Measurements from ENCODE around the gene PGC. TPM values are rescaled to one million over a fixed set of nuclear protein-coding genes. Genes with fewer than 3 reads are reported as not detected.

The PGC gene
- total RNA-seq, 2 experiments from 2014 or later = not detected

DNA sequence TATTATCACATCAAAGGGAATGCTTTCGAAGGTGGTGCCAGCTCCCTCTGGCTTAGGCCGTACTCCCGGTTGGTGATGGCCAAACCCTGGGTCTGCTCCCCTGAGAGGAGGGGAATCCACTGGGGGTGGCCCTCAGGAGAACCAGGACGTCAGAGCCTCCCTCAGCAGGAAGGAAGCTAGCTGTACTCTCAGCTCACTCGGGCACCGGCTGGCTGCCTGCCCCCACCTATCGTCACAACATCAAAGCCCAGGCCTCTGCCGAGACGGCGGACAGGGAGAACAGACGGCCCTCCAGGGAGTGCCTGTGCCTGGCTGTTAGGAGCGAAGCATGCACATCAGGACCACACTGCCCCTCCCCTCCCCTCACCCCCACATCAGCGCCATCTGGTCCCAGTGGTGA lies 9.2 kb upstream of the PGC start:
- Mint-ChIP-seq H3K9me3 (no peaks in the 10 kb centered on the region), H3K27me3 (peaks cover 9% of the 10 kb centered on the region), H3K36me3 (ENCODE audit: low read depth) (no peaks in the 10 kb centered on the region), H3K4me1 (no peaks in the 10 kb centered on the region), H3K27ac (no peak overlapping the region), H3K4me3 (no peak overlapping the region)
- CTCF ChIA-PET = interaction anchor here (0.6 kb wide), 1 partner anchor 167 kb away, joined by 3 read pairs; no protein-coding TSS in a partner anchor
- DNase-seq = no peak
- POLR2A ChIA-PET = no interaction called here

DNA sequence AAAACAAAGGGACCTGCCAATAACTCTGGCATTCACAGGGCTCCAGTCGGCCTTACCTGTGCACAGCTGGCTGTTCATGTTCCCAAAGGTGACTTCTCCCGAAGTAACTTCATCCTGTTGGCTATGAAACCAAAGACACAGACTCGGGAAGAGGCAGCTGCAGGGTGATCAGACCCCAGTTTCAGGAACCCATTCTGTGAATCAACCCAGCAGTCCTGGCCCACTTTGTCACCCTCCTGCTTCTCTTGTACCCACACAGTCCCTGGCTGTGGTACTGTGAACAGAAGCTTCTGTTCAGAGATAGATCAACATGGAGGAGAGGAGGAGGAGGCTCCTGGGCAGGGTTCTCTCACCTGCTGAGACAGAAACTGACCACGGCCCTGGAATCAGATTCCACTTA lies 8.7 kb upstream of the PGC start:
- H3K4me3 Mint-ChIP-seq = no peak overlapping the region
- POLR2A ChIA-PET = no interaction called here
- no peaks in the 10 kb centered on the region for H3K36me3 Mint-ChIP-seq (ENCODE audit: low read depth)
- no peak overlapping the region for H3K27ac Mint-ChIP-seq
- DNase-seq = no peak
- CTCF ChIA-PET = interaction anchor here (0.6 kb wide), 1 partner anchor 167 kb away, joined by 3 read pairs; no protein-coding TSS in a partner anchor
- H3K4me1 Mint-ChIP-seq = no peaks in the 10 kb centered on the region
- H3K27me3 Mint-ChIP-seq = peaks cover 9% of the 10 kb centered on the region
- no peaks in the 10 kb centered on the region for H3K9me3 Mint-ChIP-seq

GRCh38 chr6:41750374-41750773 lies 3.2 kb upstream of the PGC start:
- ChIA-PET CTCF (interaction anchor here (0.9 to 1.7 kb wide), 3 partner anchors 14 to 20 kb away, joined by 3 to 6 read pairs (median 3); no protein-coding TSS in a partner anchor), POLR2A (no interaction called here)
- Mint-ChIP-seq H3K27me3 (peaks cover 14% of the 10 kb centered on the region), H3K4me1 (no peaks in the 10 kb centered on the region), H3K4me3 (no peak overlapping the region), H3K27ac (no peak overlapping the region), H3K36me3 (ENCODE audit: low read depth) (no peaks in the 10 kb centered on the region), H3K9me3 (no peaks in the 10 kb centered on the region)
- DNase-seq = no peak

DNA sequence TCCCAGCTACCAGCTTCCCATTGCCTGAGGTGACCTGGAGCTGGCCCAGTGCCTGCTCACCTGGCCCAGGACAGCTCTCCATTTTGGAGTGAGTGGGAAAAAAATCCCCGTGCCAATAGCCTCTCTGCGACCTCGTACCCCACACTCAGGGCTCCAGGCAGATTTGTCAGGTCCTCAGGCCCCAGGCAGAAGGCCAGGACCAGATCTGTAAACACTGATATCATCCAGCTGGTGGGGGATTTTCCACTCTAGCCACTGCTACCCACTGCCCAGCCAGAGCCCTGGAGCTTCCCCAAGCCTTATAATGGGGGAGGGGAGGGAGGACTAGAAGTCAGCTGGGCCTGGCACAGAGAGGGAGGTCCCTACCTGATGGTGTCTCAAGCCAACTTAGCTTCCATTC lies 1.3 kb upstream of the PGC start:
- Mint-ChIP-seq H3K9me3 (no peaks in the 10 kb centered on the region), H3K4me3 (no peak overlapping the region), H3K27me3 (peaks cover 11% of the 10 kb centered on the region), H3K36me3 (ENCODE audit: low read depth) (no peaks in the 10 kb centered on the region), H3K4me1 (peaks cover 1% of the 10 kb centered on the region), H3K27ac (no peak overlapping the region)
- DNase-seq = no peak
- CTCF ChIA-PET = interaction anchor here (0.6 to 1.6 kb wide), 3 partner anchors 9 to 93 kb away, joined by 3 to 5 read pairs (median 4); no protein-coding TSS in a partner anchor
- POLR2A ChIA-PET = no interaction called here

- POLR2A ChIA-PET = no interaction called here
- Mint-ChIP-seq H3K27ac (no peak overlapping the region), H3K27me3 (peaks cover 10% of the 10 kb centered on the region), H3K36me3 (ENCODE audit: low read depth) (no peaks in the 10 kb centered on the region), H3K4me3 (no peak overlapping the region), H3K4me1 (peaks cover 1% of the 10 kb centered on the region), H3K9me3 (no peaks in the 10 kb centered on the region)
- DNase-seq = no peak
- CTCF ChIA-PET = interaction anchor here (0.6 to 1.6 kb wide), 3 partner anchors 10 to 93 kb away, joined by 3 to 5 read pairs (median 4); no protein-coding TSS in a partner anchor
These were observed 893 bp upstream of the PGC start for GRCh38 chr6:41748102-41748477.

DNA sequence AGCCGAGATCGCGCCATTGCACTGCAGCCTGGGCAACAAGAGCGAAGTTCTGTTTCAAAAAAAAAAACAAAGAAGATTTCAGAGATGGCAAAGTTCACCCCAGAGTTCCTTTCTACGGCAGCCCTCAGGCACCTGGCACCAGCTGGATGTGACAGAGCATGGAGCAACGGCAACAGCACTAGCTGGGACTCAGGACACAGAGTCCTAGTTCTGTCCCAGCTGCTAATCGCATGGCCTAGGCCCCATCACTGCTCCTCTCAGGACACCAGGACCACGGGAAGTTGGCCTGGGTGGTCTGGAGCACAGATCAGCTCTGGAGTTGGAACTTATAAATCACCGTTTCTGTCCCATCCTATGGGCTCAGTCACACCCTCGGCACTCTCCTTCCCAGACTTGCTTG lies 1.1 kb downstream of the PGC start:
- H3K4me1 Mint-ChIP-seq = peaks cover 1% of the 10 kb centered on the region
- CTCF ChIA-PET = interaction anchor here (0.6 to 1.6 kb wide), 3 partner anchors 10 to 40 kb away, joined by 3 to 4 read pairs (median 3); no protein-coding TSS in a partner anchor
- POLR2A ChIA-PET = no interaction called here
- no peak overlapping the region for H3K4me3 Mint-ChIP-seq
- H3K36me3 Mint-ChIP-seq (ENCODE audit: low read depth) = no peaks in the 10 kb centered on the region
- no peak for DNase-seq
- H3K9me3 Mint-ChIP-seq = no peaks in the 10 kb centered on the region
- no peak overlapping the region for H3K27ac Mint-ChIP-seq
- H3K27me3 Mint-ChIP-seq = peaks cover 7% of the 10 kb centered on the region

DNA sequence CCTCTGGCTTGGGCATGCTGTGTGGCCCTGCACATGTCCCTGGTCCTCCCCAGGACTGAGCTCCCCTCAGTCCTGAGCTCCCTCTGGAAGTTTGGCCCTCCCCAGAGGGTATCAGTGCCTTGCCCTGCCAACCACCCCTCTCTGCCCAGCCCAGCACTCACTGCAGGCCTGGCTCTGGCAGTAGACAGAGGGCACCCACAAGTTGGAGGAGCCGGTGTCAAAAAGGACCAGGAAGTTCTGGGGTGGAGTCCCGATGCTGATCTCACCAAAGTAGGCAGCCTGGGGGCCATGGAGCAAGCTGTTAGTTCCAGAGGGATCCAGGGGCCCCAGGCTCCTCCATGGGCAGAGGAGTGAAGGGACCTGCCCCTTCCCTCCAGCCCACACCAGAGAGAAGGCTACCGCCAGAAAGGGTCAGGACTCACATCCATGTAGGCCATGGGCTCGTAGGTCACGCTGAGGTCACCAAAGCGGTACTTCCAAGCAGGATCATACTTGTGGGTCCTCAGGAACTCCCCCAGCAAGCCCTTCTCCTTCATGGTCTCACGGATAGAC lies 2.9 kb downstream of the PGC start:
- no peak overlapping the region for H3K4me3 Mint-ChIP-seq
- POLR2A ChIA-PET = no interaction called here
- H3K27ac Mint-ChIP-seq = no peak overlapping the region
- H3K9me3 Mint-ChIP-seq = no peaks in the 10 kb centered on the region
- H3K36me3 Mint-ChIP-seq (ENCODE audit: low read depth) = no peaks in the 10 kb centered on the region
- H3K27me3 Mint-ChIP-seq = peaks cover 1% of the 10 kb centered on the region
- H3K4me1 Mint-ChIP-seq = peaks cover 1% of the 10 kb centered on the region
- CTCF ChIA-PET = interaction anchor here (0.6 to 1.3 kb wide), 4 partner anchors 13 to 434 kb away, joined by 3 to 6 read pairs (median 4); partner anchors contain the start of gene TOMM6
- no peak for DNase-seq

DNA sequence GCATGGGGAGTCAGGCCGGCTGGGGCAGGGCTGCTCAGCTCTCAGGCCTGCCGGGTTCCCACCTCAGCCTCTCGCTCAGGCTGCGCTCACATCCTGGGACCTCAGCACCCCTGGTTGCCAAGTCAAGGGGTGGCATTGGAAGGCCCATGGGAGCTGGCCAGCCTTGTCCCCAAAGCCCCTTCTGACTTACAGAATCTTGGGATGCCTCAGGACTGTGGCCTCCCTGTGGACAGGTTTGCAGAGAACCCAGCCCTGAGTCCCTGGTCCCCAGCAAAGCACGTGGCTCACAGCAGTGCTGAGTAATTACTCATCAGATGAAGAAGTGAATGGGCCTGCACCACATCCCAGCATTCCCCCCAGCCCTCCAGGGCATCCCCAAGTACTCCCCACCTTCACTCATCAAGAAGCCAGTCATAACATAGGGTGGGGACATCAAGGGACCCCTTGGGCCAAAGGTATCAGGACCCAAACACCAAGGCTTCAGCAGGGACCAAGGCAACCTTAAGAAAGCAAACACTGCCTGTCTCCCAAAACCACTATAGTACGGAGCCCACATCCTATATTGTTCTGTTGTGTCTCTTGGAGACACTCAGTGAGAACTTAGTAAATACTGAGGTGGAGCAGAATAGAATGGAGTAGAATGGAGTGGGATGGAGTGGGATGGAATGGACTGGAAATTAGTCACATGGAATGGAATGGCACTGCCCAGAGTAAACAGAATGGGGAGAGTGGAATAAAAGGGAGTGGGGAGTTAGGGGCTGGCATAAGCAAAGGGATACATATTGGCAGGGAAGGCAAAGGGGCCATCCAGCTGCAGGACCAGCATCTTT lies 3.6 kb downstream of the PGC start:
- CTCF ChIA-PET = interaction anchor here (0.8 to 1.2 kb wide), 2 partner anchors 37 to 44 kb away, joined by 3 to 4 read pairs; partner anchors contain the start of gene TOMM6
- Mint-ChIP-seq H3K4me3 (no peak overlapping the region), H3K9me3 (no peaks in the 10 kb centered on the region)

GRCh38 chr6:41741625-41742490 lies 5.3 kb downstream of the PGC start:
- H3K27ac Mint-ChIP-seq = no peak overlapping the region
- H3K36me3 Mint-ChIP-seq (ENCODE audit: low read depth) = no peaks in the 10 kb centered on the region
- no peak for DNase-seq
- H3K4me1 Mint-ChIP-seq = peaks cover 1% of the 10 kb centered on the region
- ChIA-PET POLR2A (interaction anchor here (0.5 to 0.7 kb wide), 2 partner anchors 216 to 607 kb away, joined by 3 to 5 read pairs; no protein-coding TSS in a partner anchor), CTCF (interaction anchor here (2.2 kb wide), 1 partner anchor 46 kb away, joined by 5 read pairs; the partner anchor contains the start of gene TOMM6)
- H3K9me3 Mint-ChIP-seq = no peaks in the 10 kb centered on the region
- no peak overlapping the region for H3K4me3 Mint-ChIP-seq
- H3K27me3 Mint-ChIP-seq = peaks cover 1% of the 10 kb centered on the region

More for the DNA sequence above, 3.6 kb downstream of the PGC start:
- Mint-ChIP-seq H3K36me3 (ENCODE audit: low read depth) (no peaks in the 10 kb centered on the region), H3K4me1 (peaks cover 1% of the 10 kb centered on the region), H3K27ac (no peak overlapping the region), H3K27me3 (peaks cover 1% of the 10 kb centered on the region)
- POLR2A ChIA-PET = no interaction called here
- no peak for DNase-seq

DNA sequence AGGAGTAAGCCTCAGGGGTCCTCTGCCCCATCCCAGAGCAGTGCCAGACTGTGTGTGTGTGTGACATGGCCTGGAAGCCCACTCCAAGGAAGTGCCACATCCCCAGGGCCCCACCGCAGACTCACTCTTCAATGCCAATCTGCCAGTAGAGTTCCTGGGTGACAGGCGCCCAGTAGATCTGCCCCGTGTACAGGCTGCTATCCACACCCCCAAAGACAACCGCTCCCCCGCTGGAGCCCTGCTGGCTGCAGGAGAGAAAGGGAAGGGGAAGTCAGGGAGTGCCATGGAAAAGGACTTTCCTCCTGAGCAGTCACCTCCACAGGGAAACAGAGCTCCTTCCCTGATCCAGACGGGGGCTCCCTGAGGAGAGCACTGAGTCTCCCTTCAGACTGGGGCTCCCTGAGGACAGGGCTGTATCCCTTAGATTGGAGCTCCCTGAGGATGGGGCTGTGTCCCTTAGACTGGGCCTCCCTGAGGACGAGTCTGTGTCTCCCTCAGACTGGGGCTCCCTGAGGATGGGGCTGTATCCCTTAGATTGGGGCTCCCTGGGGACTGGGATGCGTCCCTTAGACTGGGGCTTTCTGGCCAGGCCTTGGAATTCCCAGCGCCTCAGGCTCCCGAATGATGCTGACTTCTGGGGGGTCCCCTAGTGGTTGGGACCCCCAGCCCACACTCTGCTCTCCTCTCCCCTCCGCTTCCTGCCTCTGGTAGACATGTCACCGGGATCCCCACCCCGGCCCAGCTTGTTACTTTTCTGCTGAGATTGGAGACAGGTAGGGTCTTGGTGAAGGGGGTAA lies 6.6 kb downstream of the PGC start:
- peaks cover 1% of the 10 kb centered on the region for H3K27me3 Mint-ChIP-seq
- ChIA-PET POLR2A (interaction anchor here (0.7 kb wide), 1 partner anchor 214 kb away, joined by 3 read pairs; no protein-coding TSS in a partner anchor), CTCF (interaction anchor here (1.0 to 2.2 kb wide), 3 partner anchors 9 to 47 kb away, joined by 3 to 6 read pairs (median 5); partner anchors contain the start of gene TOMM6)
- no peak for DNase-seq
- peaks cover 3% of the 10 kb centered on the region for H3K4me1 Mint-ChIP-seq
- no peak overlapping the region for H3K27ac Mint-ChIP-seq
- H3K9me3 Mint-ChIP-seq = no peaks in the 10 kb centered on the region
- no peaks in the 10 kb centered on the region for H3K36me3 Mint-ChIP-seq (ENCODE audit: low read depth)
- no peak overlapping the region for H3K4me3 Mint-ChIP-seq

DNA sequence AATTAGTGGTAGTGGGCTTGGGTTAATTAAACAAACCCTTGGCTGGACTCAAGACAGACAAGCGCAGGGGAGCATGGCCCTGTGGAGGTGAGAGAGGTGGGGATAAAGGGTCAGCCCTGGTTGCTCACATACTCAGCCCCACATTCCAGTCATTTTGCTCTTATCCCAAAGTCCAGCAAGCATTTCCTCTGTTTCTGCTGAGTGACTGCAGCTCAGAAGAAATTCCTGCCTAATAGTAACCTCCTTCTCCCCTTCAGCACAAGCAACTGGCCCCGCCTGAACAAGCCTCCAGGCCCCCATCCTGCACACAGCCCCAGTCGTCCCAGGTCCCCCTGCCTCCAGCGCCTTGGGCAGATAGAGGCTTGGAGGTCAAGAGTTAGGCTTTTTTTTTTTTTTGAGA lies 8.2 kb downstream of the PGC start:
- DNase-seq = no peak
- POLR2A ChIA-PET = no interaction called here
- no peak overlapping the region for H3K4me3 Mint-ChIP-seq
- H3K27me3 Mint-ChIP-seq = peaks cover 1% of the 10 kb centered on the region
- no peak overlapping the region for H3K27ac Mint-ChIP-seq
- no peaks in the 10 kb centered on the region for H3K36me3 Mint-ChIP-seq (ENCODE audit: low read depth)
- no peaks in the 10 kb centered on the region for H3K9me3 Mint-ChIP-seq
- H3K4me1 Mint-ChIP-seq = peaks cover 2% of the 10 kb centered on the region
- CTCF ChIA-PET = interaction anchor here (1.5 to 2.0 kb wide), 2 partner anchors 11 to 48 kb away, joined by 3 to 6 read pairs; partner anchors contain the start of gene TOMM6

Data from activated CD4-positive, alpha-beta T cell treated with anti-CD3 and anti-CD28 coated beads, Interleukin-2, amount 10 ng/mL, durations not matched to agents 7 days and 5 days (primary cell).